Lower leg skin (tissue), 3 donors: Measurements from ENCODE around the gene HUWE1.

ENCODE experiments used
- POLR2A ChIP-seq, 2 donors: fragments of 450-650 bp; IDR thresholded peaks; one replicate each; pipeline ENCODE4 v1.6.1; 2016 to 2017; ENCODE audit warnings: antibody characterized with exemption in 2 of 2, mild to moderate bottlenecking in 1 of 2, moderate library complexity in 1 of 2
- TF ChIP-seq, protein P1 (sequence below), 3 donors: fragments of 450-650 bp; IDR thresholded peaks; one replicate each; pipeline ENCODE4 v1.5.1; 2016; ENCODE audit warnings: antibody characterized with exemption in 3 of 3, mild to moderate bottlenecking in 3 of 3, moderate library complexity in 2 of 3

DNA sequence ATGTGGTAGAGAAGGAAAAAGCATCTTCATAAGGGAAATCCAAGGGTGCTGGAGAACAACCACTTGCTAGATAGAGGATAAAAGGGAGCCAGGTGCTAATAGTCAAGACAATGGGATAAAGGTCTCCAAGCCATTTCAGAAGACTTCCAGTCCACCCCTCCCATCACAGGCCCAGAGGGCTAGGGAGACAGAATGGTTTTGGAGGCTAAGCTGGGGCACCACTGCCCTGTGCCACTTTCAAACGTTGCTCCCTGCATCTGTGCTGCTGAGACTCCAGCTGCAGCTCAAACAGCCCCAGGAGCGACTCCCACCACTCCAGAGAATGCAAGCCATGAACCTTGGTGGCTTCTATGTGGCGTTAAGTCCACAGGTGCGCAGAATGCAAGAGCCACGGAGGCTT, 38.4 kb upstream of the HUWE1 start:
- TF ChIP-seq, protein P1, sequence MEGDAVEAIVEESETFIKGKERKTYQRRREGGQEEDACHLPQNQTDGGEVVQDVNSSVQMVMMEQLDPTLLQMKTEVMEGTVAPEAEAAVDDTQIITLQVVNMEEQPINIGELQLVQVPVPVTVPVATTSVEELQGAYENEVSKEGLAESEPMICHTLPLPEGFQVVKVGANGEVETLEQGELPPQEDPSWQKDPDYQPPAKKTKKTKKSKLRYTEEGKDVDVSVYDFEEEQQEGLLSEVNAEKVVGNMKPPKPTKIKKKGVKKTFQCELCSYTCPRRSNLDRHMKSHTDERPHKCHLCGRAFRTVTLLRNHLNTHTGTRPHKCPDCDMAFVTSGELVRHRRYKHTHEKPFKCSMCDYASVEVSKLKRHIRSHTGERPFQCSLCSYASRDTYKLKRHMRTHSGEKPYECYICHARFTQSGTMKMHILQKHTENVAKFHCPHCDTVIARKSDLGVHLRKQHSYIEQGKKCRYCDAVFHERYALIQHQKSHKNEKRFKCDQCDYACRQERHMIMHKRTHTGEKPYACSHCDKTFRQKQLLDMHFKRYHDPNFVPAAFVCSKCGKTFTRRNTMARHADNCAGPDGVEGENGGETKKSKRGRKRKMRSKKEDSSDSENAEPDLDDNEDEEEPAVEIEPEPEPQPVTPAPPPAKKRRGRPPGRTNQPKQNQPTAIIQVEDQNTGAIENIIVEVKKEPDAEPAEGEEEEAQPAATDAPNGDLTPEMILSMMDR (IDR thresholded peaks at IDR 0.05) = no peak
- TF ChIP-seq POLR2A (IDR thresholded peaks at IDR 0.05) = no peak
